Liver (tissue), 3 donors: Measurements from ENCODE around the gene NT5C1A.

Experiments used
- EGR1 ChIP-seq, 2 donors: IDR thresholded peaks; 2 replicates each; pipeline ENCODE4 v1.6.1; 2016 to 2018; ENCODE audit warnings: antibody characterized with exemption in 2 of 2, low read depth in 2 of 2
- FOXA1 ChIP-seq: IDR thresholded peaks from 2 replicates; pipeline ENCODE4 v1.6.1; 2016; ENCODE audit warnings: antibody characterized with exemption
- GABPA ChIP-seq, 2 donors: IDR thresholded peaks in 1 of 2; conservative IDR thresholded peaks in 1 of 2; 2 replicates each; pipeline ENCODE4 v1.6.1; 2016; ENCODE audit warnings: antibody characterized with exemption in 2 of 2, mild to moderate bottlenecking in 1 of 2, moderate library complexity in 1 of 2
- JUND ChIP-seq, 2 donors: IDR thresholded peaks; 2 replicates each; pipeline ENCODE4 v1.6.1; 2016; ENCODE audit warnings: antibody characterized with exemption in 2 of 2
- RAD21 ChIP-seq, 2 donors: IDR thresholded peaks; 2 replicates each; pipeline ENCODE4 v1.6.1; 2016; ENCODE audit warnings: antibody characterized with exemption in 2 of 2, mild to moderate bottlenecking in 2 of 2
- REST ChIP-seq: IDR thresholded peaks from 2 replicates; pipeline ENCODE4 v1.6.1; 2016; ENCODE audit warnings: antibody characterized with exemption, mild to moderate bottlenecking
- RXRA ChIP-seq, 2 donors: IDR thresholded peaks; 2 replicates each; pipeline ENCODE4 v1.6.1; 2017 to 2018; ENCODE audit warnings: antibody characterized with exemption in 2 of 2, mild to moderate bottlenecking in 1 of 2
- SP1 ChIP-seq: IDR thresholded peaks from 2 replicates; pipeline ENCODE4 v1.6.1; 2018; ENCODE audit warnings: antibody characterized with exemption, mild to moderate bottlenecking
- TAF1 ChIP-seq: conservative IDR thresholded peaks from 2 replicates; pipeline ENCODE4 v1.6.1; 2016; ENCODE audit warnings: antibody characterized with exemption, mild to moderate bottlenecking
- YY1 ChIP-seq: IDR thresholded peaks from 2 replicates; pipeline ENCODE4 v1.6.1; 2016; ENCODE audit warnings: antibody characterized with exemption, mild to moderate bottlenecking
- TF ChIP-seq, protein P1 (sequence below): fragments of 150-350 bp; IDR thresholded peaks from 2 replicates; pipeline ENCODE4 v1.5.1; 2017; ENCODE audit warnings: improper control_type of control experiment, low read depth, low read length; ENCODE audit not compliant: missing input control
- TF ChIP-seq, protein P2 (sequence below): IDR thresholded peaks from 2 replicates; pipeline ENCODE4 v1.6.1; 2016; ENCODE audit warnings: antibody characterized with exemption
- TF ChIP-seq, protein P3 (sequence below): IDR thresholded peaks from 2 replicates; pipeline ENCODE4 v1.6.1; 2016; ENCODE audit warnings: antibody characterized with exemption
- donor health status: healthy.
- donor health status: healthy.

DNA sequence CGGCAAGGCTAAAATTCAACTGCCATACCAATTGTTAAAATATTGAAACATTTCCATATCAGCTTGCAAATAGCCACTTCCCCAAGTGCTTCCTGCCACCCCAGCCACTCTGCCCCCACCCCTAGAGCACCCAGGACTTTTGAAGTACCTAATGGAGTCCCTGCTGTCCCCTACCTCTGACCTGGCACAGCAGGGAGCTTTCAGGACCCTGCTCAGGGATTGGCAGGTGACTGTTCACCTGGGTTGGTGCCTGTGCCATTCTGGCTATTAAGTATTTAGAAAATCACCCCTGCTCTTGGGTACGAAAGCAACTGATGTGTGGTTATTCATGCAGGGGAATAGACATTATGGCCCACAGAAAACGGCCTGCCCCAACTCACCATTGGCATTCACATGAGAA, 28.4 kb upstream of the NT5C1A start:
- TF ChIP-seq, protein P1, sequence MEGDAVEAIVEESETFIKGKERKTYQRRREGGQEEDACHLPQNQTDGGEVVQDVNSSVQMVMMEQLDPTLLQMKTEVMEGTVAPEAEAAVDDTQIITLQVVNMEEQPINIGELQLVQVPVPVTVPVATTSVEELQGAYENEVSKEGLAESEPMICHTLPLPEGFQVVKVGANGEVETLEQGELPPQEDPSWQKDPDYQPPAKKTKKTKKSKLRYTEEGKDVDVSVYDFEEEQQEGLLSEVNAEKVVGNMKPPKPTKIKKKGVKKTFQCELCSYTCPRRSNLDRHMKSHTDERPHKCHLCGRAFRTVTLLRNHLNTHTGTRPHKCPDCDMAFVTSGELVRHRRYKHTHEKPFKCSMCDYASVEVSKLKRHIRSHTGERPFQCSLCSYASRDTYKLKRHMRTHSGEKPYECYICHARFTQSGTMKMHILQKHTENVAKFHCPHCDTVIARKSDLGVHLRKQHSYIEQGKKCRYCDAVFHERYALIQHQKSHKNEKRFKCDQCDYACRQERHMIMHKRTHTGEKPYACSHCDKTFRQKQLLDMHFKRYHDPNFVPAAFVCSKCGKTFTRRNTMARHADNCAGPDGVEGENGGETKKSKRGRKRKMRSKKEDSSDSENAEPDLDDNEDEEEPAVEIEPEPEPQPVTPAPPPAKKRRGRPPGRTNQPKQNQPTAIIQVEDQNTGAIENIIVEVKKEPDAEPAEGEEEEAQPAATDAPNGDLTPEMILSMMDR = no peak
- no peak for TF ChIP-seq TAF1
- no peak for TF ChIP-seq RAD21 (IDR thresholded peaks at IDR 0.05)
- no peak for TF ChIP-seq RXRA (IDR thresholded peaks at IDR 0.05)
- TF ChIP-seq, protein P2, sequence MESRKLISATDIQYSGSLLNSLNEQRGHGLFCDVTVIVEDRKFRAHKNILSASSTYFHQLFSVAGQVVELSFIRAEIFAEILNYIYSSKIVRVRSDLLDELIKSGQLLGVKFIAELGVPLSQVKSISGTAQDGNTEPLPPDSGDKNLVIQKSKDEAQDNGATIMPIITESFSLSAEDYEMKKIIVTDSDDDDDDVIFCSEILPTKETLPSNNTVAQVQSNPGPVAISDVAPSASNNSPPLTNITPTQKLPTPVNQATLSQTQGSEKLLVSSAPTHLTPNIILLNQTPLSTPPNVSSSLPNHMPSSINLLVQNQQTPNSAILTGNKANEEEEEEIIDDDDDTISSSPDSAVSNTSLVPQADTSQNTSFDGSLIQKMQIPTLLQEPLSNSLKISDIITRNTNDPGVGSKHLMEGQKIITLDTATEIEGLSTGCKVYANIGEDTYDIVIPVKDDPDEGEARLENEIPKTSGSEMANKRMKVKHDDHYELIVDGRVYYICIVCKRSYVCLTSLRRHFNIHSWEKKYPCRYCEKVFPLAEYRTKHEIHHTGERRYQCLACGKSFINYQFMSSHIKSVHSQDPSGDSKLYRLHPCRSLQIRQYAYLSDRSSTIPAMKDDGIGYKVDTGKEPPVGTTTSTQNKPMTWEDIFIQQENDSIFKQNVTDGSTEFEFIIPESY = no peak
- TF ChIP-seq JUND (IDR thresholded peaks at IDR 0.05) = no peak
- TF ChIP-seq YY1 = no peak
- no peak for TF ChIP-seq FOXA1
- no peak for TF ChIP-seq GABPA (IDR thresholded peaks at IDR 0.05 in 1 of 2, conservative IDR thresholded peaks at IDR 0.05 in 1 of 2)
- TF ChIP-seq, protein P3, sequence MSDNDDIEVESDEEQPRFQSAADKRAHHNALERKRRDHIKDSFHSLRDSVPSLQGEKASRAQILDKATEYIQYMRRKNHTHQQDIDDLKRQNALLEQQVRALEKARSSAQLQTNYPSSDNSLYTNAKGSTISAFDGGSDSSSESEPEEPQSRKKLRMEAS = no peak
- TF ChIP-seq EGR1 (IDR thresholded peaks at IDR 0.05; ENCODE audit: low read depth in 2 of 2) = no peak
- no peak for TF ChIP-seq REST
- TF ChIP-seq SP1 = no peak
